GM21717 (cell line): ENCODE measurements around the gene RNF44.
A peak's percentile ranks its signal among the peaks of the same experiment; 100 is the strongest.

Source experiments
- ATAC-seq: cut with Tn5 transposase; IDR thresholded peaks from one replicate; pipeline ENCODE4 v1.9.1; 2021; ENCODE audit warnings: mild to moderate bottlenecking, moderate library complexity; ENCODE audit not compliant: unreplicated experiment

The RNF44 gene

GRCh38 chr5:176536902-176537553 lies at the start of gene RNF44:
Gene RNF44 (minus strand): TSS chr5:176537402. CDS start chr5:176532472, 4,930 bp downstream.
- ATAC-seq, result peak; percentile 46

DNA sequence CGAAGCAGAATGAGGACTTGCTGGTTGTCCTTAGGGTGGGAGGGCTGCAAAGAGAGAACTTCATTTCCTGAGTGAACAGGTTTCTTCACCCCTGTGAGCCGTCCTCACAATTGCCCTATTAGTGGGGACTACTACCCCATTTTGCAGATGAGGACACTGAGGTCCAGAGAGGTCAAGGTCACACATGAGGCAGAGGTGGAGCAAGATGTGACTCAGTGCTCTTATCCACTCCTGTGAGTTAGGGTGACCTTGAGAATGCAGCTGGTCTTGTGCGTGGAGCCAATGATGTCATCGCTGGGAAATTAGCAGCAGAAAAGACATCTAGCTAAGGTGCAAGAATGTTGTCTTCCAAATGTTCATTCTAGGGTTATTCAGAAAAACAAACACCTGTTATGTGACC lies 45.9 kb upstream of the RNF44 start:
- no peak for ATAC-seq

- ATAC-seq, result no peak
These were observed 44.2 kb upstream of the RNF44 start for GRCh38 chr5:176581361-176581760.

- ATAC-seq, result no peak
These were observed 42.1 kb upstream of the RNF44 start for GRCh38 chr5:176579323-176579722.

DNA sequence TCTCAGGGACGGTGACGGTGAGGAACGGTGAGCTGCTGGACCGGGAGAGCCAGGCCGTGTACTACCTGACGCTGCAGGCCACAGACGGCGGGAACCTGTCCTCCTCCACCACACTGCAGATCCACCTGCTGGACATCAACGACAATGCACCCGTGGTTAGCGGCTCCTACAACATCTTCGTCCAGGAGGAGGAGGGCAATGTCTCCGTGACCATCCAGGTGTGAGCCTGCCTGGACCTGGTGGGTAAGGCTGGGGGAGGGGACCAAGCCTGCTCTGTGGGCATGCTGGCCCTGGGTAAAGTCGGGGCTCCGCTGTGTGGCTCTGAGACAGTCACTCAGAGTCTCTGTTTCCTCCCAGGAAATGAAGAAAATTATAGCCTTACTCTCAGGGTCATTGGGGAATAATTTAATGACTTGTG lies 41.2 kb upstream of the RNF44 start:
- ATAC-seq, result no peak

DNA sequence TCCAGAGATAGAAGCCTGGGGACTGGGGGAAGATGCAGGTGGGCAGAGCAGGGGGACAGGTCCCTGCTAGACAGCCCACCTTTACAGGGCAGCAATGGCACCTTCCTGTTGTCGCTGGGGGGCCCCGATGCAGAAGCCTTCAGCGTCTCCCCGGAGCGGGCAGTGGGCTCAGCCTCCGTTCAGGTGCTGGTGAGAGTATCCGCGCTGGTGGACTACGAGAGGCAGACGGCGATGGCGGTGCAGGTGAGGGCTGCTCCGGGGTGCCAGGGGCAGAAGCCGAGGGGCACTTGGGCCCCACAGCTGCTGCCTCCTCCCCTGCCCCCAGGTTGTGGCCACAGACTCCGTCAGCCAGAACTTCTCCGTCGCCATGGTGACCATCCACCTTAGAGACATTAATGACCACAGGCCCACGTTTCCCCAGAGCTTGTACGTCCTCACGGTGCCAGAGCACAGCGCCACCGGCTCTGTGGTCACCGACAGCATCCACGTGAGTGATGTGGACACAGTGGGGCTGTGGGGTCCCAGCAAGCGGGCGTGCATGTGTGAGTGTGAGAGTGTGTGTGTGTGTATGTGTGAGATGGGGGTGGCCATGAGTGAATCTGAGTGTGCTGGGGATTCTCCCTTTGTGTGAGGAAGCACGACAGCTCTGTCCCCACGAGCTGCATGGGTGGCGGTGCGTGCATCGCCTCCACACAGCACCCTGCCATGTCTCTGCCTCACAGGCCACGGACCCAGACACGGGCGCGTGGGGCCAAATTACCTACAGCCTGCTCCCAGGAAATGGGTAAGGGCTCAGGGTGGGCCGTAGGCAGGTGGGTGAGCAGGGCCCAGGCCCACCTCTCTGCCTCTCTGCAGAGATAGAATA lies 40.3 kb upstream of the RNF44 start:
- no peak for ATAC-seq

DNA sequence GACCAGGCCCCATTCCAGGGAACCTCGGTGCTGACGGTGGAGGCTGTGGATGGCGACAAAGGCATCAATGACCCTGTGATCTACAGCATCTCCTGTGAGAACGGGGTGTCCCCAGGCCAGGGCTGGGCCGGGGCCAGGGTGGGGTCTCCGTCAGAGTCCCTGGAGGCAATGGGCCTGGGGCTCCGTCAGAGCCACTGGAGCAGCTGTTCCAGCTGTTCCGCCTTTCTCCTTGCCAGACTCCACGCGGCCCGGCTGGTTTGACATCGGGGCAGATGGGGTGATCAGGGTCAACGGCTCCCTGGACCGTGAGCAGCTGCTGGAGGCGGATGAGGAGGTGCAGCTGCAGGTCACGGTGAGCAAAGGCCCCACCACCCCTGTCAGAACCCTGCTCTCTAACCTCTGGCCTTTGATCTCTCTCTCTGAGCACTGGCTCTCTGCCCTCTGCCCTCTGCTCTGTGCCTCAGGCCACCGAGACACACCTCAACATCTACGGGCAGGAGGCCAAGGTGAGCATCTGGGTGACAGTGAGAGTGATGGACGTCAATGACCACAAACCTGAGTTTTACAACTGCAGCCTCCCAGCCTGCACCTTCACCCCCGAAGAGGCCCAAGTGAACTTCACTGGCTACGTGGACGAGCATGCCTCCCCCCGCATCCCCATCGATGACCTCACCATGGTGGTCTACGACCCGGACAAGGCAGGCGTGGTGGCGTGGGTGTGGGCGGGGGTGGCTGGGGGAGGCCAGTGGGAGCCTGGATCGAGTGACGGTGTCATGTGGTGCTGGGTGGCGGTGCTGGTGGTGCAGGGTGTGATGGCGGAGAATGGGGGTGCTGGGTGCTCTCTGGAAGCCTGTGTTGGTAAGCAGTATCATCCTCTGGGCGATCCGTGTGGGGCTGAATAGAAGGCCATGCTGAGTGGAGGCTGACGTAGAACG lies 38.6 kb upstream of the RNF44 start:
- no peak for ATAC-seq

DNA sequence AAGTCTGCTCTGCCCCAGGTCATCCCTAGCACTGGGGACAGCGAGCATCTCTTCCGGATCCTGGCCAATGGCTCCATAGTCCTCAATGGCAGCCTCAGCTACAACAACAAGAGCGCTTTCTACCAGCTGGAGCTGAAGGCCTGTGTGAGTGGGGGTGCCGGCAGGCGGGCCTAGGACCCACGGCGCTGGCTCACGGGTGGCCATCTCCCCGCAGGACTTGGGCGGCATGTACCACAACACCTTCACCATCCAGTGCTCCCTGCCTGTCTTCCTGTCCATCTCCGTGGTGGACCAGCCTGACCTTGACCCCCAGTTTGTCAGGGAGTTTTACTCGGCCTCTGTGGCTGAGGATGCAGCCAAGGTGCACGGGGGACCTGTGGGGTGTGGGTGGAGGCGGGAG lies 37.9 kb upstream of the RNF44 start:
- no peak for ATAC-seq

GRCh38 chr5:176574297-176574591 lies 37.0 kb upstream of the RNF44 start:
- no peak for ATAC-seq

GRCh38 chr5:176573564-176574296 lies 36.5 kb upstream of the RNF44 start:
- peak; percentile 62 for ATAC-seq

DNA sequence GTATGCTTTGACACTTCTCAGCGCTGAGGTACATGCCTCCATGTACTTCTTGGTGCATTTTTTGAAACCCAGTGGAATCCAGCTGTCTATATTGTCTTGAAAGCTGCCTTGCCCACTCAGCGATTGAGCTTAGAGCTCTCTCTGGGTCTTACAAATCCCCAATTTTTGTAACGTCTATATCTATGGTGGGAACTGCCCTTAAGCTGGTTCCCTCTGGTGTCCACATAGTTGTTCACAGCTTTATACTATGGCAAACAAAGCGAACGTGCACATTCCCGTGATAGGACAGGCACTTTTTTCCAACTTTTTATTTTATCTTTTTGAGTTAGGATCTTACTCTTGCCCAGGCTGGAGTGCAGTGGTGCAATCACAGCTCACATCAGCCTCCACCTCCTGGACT lies 32.8 kb upstream of the RNF44 start:
- ATAC-seq, result no peak

- ATAC-seq, result no peak
These were observed 31.5 kb upstream of the RNF44 start for GRCh38 chr5:176568657-176569056.

- no peak for ATAC-seq
These were observed 28.6 kb upstream of the RNF44 start for GRCh38 chr5:176565760-176566288.

- ATAC-seq, result no peak
These were observed 26.8 kb upstream of the RNF44 start for GRCh38 chr5:176564002-176564401.

DNA sequence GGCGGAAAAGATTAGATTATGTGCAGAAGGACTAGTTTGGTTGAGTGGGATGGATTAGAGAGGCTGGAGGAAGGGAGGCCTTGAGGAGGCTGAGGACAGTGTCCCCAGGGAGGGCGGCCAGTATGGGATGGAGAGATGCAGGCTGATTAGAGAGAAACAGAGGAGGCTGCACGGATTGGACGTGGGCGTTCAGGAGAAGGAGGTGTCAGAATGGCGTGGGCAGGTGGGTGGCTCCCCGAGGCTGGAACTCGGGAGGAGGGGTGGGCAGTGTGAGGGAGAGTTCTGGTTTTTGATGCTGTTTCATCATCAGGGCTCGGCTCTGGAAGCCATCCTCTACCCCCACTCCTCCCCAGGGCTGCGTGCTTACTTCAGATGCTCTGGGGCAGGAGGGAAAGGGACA lies 25.0 kb upstream of the RNF44 start:
- ATAC-seq, result no peak

- no peak for ATAC-seq
These were observed 24.1 kb upstream of the RNF44 start for GRCh38 chr5:176561259-176561658.

DNA sequence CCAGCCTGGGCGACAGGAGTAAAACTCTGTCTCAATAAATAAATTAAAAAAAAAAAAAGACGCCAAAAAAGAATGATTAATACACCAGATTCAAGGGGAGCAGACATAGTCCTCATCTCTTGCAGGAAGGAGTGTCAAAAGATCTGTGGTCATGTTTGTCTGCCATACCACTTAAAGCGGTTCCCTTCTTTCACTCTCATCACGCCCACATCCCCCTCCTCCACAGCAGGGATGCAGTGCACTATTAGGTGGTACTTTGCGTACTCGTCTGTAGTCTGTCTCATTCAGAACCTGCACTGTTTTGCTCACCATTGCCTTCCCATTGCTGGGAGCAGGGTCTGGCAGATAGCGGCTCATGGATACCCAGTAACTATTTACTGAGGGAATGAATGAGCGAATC lies 23.2 kb upstream of the RNF44 start:
- no peak for ATAC-seq

GRCh38 chr5:176559683-176560082 lies 22.5 kb upstream of the RNF44 start:
- no peak for ATAC-seq

DNA sequence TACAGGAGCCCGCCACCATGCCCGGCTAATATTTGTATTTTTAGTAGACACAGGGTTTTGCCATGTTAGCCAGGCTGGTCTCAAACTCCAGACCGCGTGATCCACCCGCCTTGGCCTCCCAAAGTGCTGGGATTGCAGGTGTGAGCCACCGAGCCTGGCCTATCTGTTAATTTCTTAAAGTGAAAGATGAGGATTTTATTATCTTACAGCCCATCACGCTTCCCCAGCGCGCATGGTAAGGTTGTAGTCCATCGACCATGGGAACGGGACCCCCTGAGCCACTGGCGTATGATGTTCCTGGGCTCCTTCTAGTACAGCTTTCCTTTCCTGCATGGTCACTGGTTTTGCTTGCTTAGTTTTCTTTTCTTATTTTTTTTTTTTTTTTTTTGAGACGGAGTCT lies 20.6 kb upstream of the RNF44 start:
- ATAC-seq, result no peak

- no peak for ATAC-seq
These were observed 16.3 kb upstream of the RNF44 start for GRCh38 chr5:176553260-176554085.
